CD14-positive monocyte (primary cell): ENCODE data around the gene CUL1. TPM values are rescaled to one million over a fixed set of nuclear protein-coding genes. Genes with fewer than 3 reads are reported as not detected.

ENCODE experiments used
- DNase-seq, 3 donors: peaks; one replicate each; pipeline ENCODE4 v3.0.0-alpha.2; 2011 to 2022
- H2AFZ ChIP-seq: 2 replicates; pipeline ENCODE4 v1.6.0; 2012; ENCODE audit warnings: mild to moderate bottlenecking, low read depth, low read length, inconsistent platforms; ENCODE audit not compliant: insufficient read depth, poor library complexity, severe bottlenecking
- H3K27ac ChIP-seq, 2 donors: 1 replicate in 1 of 2; 2 replicates in 1 of 2; pipeline ENCODE4 v1.5.1; 2012 to 2013; ENCODE audit warnings: low read length in 2 of 2, control low read depth in 1 of 2, inconsistent platforms in 1 of 2, low read depth in 1 of 2, mild to moderate bottlenecking in 1 of 2
- H3K27me3 ChIP-seq, 2 donors: one replicate each; pipeline versions ENCODE4 v1.6.0 to v1.6.1; 2011 to 2013; ENCODE audit warnings: low read length in 2 of 2; ENCODE audit not compliant: control insufficient read depth in 2 of 2, insufficient read depth in 2 of 2
- H3K36me3 ChIP-seq, 2 donors: replicated peaks in 1 of 2; 1 replicate in 1 of 2; 2 replicates in 1 of 2; pipeline versions ENCODE4 v1.5.1 to v1.6.1; 2012 to 2013; ENCODE audit warnings: low read length in 2 of 2, control low read depth in 1 of 2, inconsistent platforms in 1 of 2, mild to moderate bottlenecking in 1 of 2; ENCODE audit not compliant: insufficient read depth in 2 of 2, control insufficient read depth in 1 of 2
- H3K4me1 ChIP-seq, 2 donors: 1 replicate in 1 of 2; 2 replicates in 1 of 2; pipeline versions ENCODE4 v1.5.1 to v1.6.1; 2012 to 2013; ENCODE audit warnings: low read length in 2 of 2, control low read depth in 1 of 2, inconsistent platforms in 1 of 2, mild to moderate bottlenecking in 1 of 2, moderate library complexity in 1 of 2; ENCODE audit not compliant: insufficient read depth in 2 of 2, control insufficient read depth in 1 of 2
- H3K4me2 ChIP-seq: replicated peaks from 2 replicates; pipeline ENCODE3; 2012; ENCODE audit warnings: low read length, moderate library complexity, mild to moderate bottlenecking; ENCODE audit not compliant: poor library complexity, severe bottlenecking; ENCODE audit errors: extremely low read depth
- H3K4me3 ChIP-seq, 3 experiments: fragments of 200-600 bp in 1 of 3; sonication (generic) in 1 of 3; replicated peaks in 1 of 3; 1 replicate in 2 of 3; 2 replicates in 1 of 3; pipeline ENCODE4 v1.5.1; 2011 to 2013; ENCODE audit warnings: low read length in 3 of 3, mild to moderate bottlenecking in 3 of 3, control low read depth in 2 of 3, low read depth in 2 of 3, inconsistent platforms in 1 of 3, moderate library complexity in 1 of 3
- H3K79me2 ChIP-seq: 2 replicates; pipeline ENCODE4 v1.6.0; 2012; ENCODE audit warnings: mild to moderate bottlenecking, control low read depth, inconsistent platforms, low read length, moderate library complexity; ENCODE audit not compliant: insufficient read depth
- H3K9ac ChIP-seq: 2 replicates; pipeline ENCODE4 v1.6.0; 2017; ENCODE audit warnings: low read length, mild to moderate bottlenecking; ENCODE audit not compliant: insufficient read depth, poor library complexity, severe bottlenecking
- H3K9me3 ChIP-seq, 2 donors: replicated peaks in 1 of 2; 1 replicate in 1 of 2; 2 replicates in 1 of 2; pipeline versions ENCODE4 v1.5.1 to v1.6.1; 2012 to 2013; ENCODE audit warnings: low read length in 2 of 2, control low read depth in 1 of 2; ENCODE audit not compliant: control insufficient read depth in 1 of 2, insufficient read depth in 1 of 2
- H4K20me1 ChIP-seq: 2 replicates; pipeline ENCODE4 v1.6.0; 2012; ENCODE audit warnings: mild to moderate bottlenecking, low read length, control low read depth, moderate library complexity; ENCODE audit not compliant: insufficient read depth
- H3K27ac Mint-ChIP-seq, 7 donors: one replicate each; pipeline ENCODE4 v1.8.0; 2020; ENCODE audit warnings: mild to moderate bottlenecking in 7 of 7, mixed read lengths in 7 of 7, moderate library complexity in 6 of 7, inconsistent platforms in 2 of 7
- H3K27me3 Mint-ChIP-seq, 3 donors: one replicate each; pipeline ENCODE4 v1.8.0; 2021 to 2022; ENCODE audit warnings: low read depth in 3 of 3, mild to moderate bottlenecking in 3 of 3, mixed read lengths in 3 of 3, moderate library complexity in 3 of 3, inconsistent platforms in 1 of 3
- H3K36me3 Mint-ChIP-seq, 2 donors: one replicate each; pipeline ENCODE4 v1.8.0; 2020; ENCODE audit warnings: mixed read lengths in 2 of 2, inconsistent platforms in 1 of 2, mild to moderate bottlenecking in 1 of 2
- H3K4me1 Mint-ChIP-seq: one replicate; pipeline ENCODE4 v1.8.0; 2020; ENCODE audit warnings: mild to moderate bottlenecking, mixed read lengths
- H3K4me3 Mint-ChIP-seq, 2 donors: one replicate each; pipeline ENCODE4 v1.8.0; 2020; ENCODE audit warnings: mild to moderate bottlenecking in 2 of 2, mixed read lengths in 2 of 2, moderate library complexity in 1 of 2
- H3K9me3 Mint-ChIP-seq, 7 donors: one replicate each; pipeline ENCODE4 v1.8.0; 2020 to 2022; ENCODE audit warnings: mixed read lengths in 7 of 7, mild to moderate bottlenecking in 6 of 7, moderate library complexity in 6 of 7, inconsistent platforms in 2 of 7
- CTCF ChIP-seq: fragments of 200-600 bp; IDR thresholded peaks from one replicate; pipeline ENCODE4 v1.8.0; 2022; ENCODE audit warnings: antibody characterized with exemption, mild to moderate bottlenecking
- WGBS: methylation state at CpG from one replicate; pipeline ENCODE4 v1.1.5; 2013; ENCODE audit warnings: missing lambda C conversion rate; ENCODE audit not compliant: insufficient coverage; 5-methylcytosine and 5-hydroxymethylcytosine counted together
- intact Hi-C, 2 donors: fragments of 100-400 bp; cut with micrococcal nuclease; formaldehyde crosslinking; loops; one replicate each; pipeline versions ENCODE4 v1.15.0 to v1.15.1; 2023
- polyA plus RNA-seq, 3 donors: library from polyadenylated mRNA; depleted of rRNA in 1 of 3; unstranded in 2 of 3; stranded (reverse) in 1 of 3; fragments of 300-500 nt in 2 of 3; fragments of >200 nt in 1 of 3; fragmentation: Illumina TruSeq in 2 of 3; gene quantifications; 1 replicate in 2 of 3; 2 replicates in 1 of 3; pipeline ENCODE4 v1.2.3, GENCODE V29; 2012 to 2021

The CUL1 gene
- polyA plus RNA-seq, 3 donors: 22.8 to 32.6 (median 23.9) TPM

- intact Hi-C loops: no loop called here
- Histone ChIP-seq H3K27me3 (no peaks in the 10 kb centered on the region), H3K4me1 (no peaks in the 10 kb centered on the region), H3K9me3 (no peaks in the 10 kb centered on the region), H4K20me1 (peaks cover 13% of the 10 kb centered on the region), H3K4me3 (no peak overlapping the region), H3K36me3 (peaks cover 41 to 67% of the 10 kb centered on the region in 2 donors), H3K9ac (no peak overlapping the region), H3K79me2 (peaks cover 25% of the 10 kb centered on the region), H2AFZ (no peak overlapping the region), H3K4me2 (no peak overlapping the region), H3K27ac (no peak overlapping the region)
- peak overlapping the region in 2 of 7 donors; percentile 55 to 82 for H3K27ac Mint-ChIP-seq
- TF ChIP-seq CTCF: no peak
- no peak for DNase-seq
- H3K27me3 Mint-ChIP-seq: peaks cover 0 to 2% (median 0%) of the 10 kb centered on the region in 3 donors
- H3K9me3 Mint-ChIP-seq: peaks cover 0 to 2% (median 0%) of the 10 kb centered on the region in 7 donors
- peaks cover 38 to 50% of the 10 kb centered on the region in 2 donors for H3K36me3 Mint-ChIP-seq
- WGBS: 20% methylated on average over 1 of the region's 6 CpGs
- no peaks in the 10 kb centered on the region for H3K4me1 Mint-ChIP-seq
- no peak overlapping the region for H3K4me3 Mint-ChIP-seq
Measured at GRCh38 chr7:148754912-148755311, 56.2 kb downstream of the CUL1 start.

- Mint-ChIP-seq H3K27ac (no peak overlapping the region), H3K4me3 (no peak overlapping the region), H3K36me3 (peaks cover 64 to 73% of the 10 kb centered on the region in 2 donors), H3K27me3 (no peaks in the 10 kb centered on the region), H3K9me3 (no peaks in the 10 kb centered on the region), H3K4me1 (no peaks in the 10 kb centered on the region)
- WGBS: 97% methylated on average over 10 of the region's 12 CpGs
- intact Hi-C loops: no loop called here
- Histone ChIP-seq H3K27ac (no peak overlapping the region), H3K4me2 (no peak overlapping the region), H2AFZ (no peak overlapping the region), H3K9ac (no peak overlapping the region), H3K79me2 (no peaks in the 10 kb centered on the region), H4K20me1 (no peaks in the 10 kb centered on the region), H3K36me3 (peaks cover 65 to 99% of the 10 kb centered on the region in 2 donors), H3K4me3 (no peak overlapping the region), H3K4me1 (no peaks in the 10 kb centered on the region), H3K9me3 (no peaks in the 10 kb centered on the region), H3K27me3 (no peaks in the 10 kb centered on the region)
- no peak for DNase-seq
- no peak for TF ChIP-seq CTCF
Measured at GRCh38 chr7:148761499-148762278, 63.0 kb downstream of the CUL1 start.
